Retinal pigment epithelial cell (primary cell): ENCODE measurements around the gene ID1.
"Not testable (repeated sequence)": the region's sequence is repeated elsewhere in the genome, so short reads cannot be mapped to it uniquely, and the experiment has no call there.

ENCODE experiments used
- DNase-seq: peaks from one replicate; pipeline ENCODE4 v3.0.0-alpha.2; 2010; ENCODE audit warnings: low read depth
- H3K4me3 ChIP-seq: 2 replicates; pipeline ENCODE4 v1.5.1; 2011; ENCODE audit warnings: mild to moderate bottlenecking, low read length, control low read depth, moderate library complexity
- TF ChIP-seq, protein P1 (sequence below): conservative IDR thresholded peaks from 2 replicates; pipeline ENCODE4 v1.5.1; 2011; ENCODE audit warnings: low read depth, low read length, control low read depth, inconsistent platforms

Gene ID1

DNA sequence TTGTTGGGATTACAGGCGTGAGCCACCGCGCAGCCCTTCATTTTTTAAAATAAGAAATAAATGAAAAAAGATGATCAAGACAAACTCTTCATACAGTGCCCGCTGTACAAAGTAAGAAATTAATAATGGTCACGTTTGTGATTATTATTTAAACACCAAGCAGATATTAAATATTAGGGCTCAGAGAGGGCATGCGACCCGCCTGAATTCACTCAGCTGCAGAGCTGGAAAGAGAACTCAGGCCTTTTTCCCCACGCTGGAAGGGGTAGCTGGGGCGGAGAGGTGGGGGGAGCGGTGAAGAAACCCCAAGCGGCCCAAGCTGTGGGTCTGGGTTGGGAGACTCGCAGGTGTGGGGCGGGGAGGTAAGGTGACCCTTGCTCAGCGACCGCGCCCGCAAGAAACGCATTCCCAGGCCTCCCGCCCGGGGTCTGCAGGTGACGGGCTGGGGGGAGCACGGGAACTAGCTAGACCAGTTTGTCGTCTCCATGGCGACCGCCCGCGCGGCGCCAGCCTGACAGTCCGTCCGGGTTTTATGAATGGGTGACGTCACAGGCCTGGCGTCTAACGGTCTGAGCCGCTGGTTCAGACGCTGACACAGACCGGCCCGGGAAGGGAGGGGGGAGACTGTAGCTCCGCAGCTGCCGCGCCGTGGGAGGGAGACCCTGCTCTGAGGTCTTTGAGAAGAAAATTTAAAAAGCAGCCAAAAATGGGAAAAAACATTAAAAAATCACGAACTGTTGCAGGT lies 1.1 kb upstream of the ID1 start:
- TF ChIP-seq, protein P1, sequence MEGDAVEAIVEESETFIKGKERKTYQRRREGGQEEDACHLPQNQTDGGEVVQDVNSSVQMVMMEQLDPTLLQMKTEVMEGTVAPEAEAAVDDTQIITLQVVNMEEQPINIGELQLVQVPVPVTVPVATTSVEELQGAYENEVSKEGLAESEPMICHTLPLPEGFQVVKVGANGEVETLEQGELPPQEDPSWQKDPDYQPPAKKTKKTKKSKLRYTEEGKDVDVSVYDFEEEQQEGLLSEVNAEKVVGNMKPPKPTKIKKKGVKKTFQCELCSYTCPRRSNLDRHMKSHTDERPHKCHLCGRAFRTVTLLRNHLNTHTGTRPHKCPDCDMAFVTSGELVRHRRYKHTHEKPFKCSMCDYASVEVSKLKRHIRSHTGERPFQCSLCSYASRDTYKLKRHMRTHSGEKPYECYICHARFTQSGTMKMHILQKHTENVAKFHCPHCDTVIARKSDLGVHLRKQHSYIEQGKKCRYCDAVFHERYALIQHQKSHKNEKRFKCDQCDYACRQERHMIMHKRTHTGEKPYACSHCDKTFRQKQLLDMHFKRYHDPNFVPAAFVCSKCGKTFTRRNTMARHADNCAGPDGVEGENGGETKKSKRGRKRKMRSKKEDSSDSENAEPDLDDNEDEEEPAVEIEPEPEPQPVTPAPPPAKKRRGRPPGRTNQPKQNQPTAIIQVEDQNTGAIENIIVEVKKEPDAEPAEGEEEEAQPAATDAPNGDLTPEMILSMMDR: no peak
- DNase-seq: peak; percentile 99
- peak overlapping the region; percentile 99 for H3K4me3 ChIP-seq

DNA sequence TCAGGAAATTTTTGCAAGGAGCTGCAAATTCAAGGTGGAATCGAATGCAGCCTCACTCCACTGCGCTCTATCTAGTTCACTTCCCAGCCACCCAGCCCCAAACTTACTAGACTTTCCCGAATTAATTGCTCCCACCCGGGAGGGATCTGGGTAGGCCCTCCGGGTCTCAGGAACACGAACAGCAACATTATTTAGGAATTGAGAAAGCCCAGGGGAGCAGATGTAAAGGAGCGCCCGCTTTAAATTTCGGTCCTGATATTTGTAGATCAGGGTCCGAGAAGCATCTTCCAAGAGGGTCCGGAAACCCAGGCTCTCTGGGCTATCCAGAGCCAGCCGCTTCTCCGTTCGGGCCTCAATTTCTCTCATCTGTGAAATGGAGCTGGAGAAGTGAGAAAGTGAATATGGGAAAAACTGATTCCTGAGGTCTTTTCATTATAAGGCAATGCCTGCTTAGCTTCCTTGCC lies 490 bp upstream of the ID1 start:
- TF ChIP-seq, protein P1: no peak
- no peak for DNase-seq
- H3K4me3 ChIP-seq: peak overlapping the region; percentile 99

DNA sequence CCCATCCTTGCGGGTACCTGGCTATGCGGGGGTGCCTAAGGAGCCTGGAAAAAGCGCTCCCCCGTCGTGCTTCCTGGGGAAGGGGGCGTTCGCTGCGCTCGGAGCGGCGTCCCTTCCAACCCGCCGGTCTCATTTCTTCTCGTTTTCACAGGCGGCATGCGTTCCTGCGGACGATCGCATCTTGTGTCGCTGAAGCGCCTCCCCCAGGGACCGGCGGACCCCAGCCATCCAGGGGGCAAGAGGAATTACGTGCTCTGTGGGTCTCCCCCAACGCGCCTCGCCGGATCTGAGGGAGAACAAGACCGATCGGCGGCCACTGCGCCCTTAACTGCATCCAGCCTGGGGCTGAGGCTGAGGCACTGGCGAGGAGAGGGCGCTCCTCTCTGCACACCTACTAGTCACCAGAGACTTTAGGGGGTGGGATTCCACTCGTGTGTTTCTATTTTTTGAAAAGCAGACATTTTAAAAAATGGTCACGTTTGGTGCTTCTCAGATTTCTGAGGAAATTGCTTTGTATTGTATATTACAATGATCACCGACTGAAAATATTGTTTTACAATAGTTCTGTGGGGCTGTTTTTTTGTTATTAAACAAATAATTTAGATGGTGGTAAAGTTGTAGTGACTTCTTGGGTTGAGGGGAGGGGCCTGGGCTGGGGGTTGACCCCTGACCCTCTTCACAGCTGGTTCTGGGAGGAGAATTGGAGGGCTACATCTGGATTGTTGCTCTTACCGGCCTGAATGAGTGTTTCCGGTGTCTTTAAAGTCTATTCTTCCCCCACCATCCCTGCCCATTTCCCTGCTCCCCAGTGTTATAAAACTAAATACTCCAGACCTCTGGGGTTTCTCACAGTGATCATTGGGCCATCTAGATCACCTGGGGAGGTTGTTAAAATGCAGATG lies 1.1 kb downstream of the ID1 start:
- TF ChIP-seq, protein P1: no peak
- no peak for DNase-seq
- H3K4me3 ChIP-seq: peak overlapping the region; percentile 99

DNA sequence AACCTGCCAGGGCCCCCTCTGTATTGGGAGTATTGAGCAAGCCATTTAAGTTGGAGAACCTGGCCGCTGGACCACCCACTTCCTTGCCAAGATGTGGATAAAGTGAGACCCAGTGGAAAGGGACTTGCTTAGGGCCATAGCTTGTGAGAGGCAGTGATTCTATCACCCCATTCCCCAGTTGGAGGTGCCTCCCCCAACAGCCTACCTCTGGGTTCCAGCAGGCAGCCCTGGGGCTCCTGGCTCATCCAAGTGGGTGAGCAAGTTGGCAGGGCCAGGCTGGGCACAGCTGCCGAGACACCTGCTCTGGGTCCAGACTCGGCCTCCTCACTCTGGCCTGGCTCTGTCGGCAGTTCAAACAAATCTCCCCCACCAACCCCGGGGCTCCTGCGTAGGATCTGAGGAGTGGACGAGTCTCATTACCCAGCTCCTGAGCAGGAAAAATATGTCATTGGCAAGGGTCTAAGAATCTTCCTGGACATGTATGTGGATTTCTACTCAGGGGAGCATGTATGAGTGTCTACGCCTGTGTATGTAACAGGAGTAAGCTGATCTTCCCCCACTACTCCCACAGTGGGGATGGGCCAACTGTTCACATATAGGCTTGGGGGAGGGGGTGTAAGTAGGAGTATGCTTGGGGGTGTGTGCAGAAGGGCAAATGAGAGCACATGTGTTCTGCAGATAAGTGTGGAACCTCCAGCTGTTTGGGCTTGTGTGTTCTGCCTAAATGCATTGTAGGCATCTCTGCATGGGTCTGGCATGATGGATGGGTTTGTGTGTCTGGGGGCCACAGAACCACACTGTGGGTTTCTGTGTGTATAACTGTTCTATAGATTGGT lies 1.9 kb downstream of the ID1 start:
- TF ChIP-seq, protein P1: no peak
- H3K4me3 ChIP-seq: peak overlapping the region; percentile 99
- peak; percentile 83 for DNase-seq

DNA sequence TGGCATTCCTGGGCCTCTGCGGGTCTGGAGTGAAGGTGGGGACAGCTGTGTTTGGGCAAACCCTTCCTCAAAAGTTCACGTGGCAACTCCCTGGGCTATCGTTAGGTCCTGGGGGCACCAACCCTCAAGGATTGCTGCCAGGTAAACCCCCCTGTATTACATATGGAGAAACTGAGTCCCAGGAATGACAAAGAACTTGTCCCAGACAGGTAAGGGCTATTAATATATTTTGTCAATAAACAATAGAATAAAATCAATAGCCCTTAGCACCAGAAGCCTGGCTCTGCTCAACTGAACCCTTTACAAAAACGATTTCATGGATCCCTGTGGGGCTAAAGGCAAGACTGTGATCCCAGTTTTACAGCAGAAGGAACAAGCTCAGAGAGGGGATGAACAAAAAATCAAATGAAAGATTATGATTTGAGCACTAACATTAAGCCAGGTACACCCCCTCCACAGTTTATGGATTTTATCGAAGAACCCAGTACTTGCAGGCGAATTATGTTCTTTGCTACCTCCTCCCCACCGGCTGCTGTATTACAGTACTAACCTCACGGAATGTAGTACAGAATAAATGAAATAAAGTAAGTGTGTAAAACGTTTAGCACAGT lies 2.7 kb downstream of the ID1 start:
- DNase-seq: no peak
- H3K4me3 ChIP-seq: peak overlapping the region; percentile 99
- TF ChIP-seq, protein P1: no peak

DNA sequence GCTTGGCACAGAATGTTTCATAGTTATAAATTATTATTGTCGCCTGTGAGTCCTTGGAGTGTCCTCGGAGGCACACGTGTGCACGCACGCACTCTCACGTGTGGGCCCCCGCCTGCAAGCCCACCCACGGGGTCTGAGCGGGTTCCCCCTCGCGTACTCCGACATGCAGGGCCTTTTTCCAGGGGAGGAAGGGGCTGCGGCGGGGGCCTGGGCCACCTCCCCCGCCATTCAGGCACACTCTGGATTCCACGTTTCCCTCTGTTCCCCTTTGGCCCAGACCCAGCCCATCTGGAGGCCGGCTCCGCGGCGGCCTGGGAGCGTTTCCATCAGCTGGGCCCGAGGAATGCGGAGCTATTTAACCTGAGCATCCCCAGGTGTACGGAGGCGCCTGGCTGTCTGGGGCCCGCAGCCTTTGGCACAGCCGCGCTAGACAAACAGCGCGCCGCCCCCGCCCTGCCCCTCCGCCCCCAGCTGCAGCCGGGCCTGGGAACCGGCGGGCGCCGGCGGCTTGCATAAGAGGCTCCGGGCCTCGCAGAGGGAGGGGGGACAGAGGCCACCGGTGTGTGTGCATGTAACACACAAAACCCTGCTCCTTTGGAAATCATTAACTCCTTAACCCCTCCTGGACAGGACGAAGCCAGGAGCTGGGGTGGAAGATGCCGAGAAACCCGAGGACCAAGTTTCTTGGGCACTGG lies 3.3 kb downstream of the ID1 start:
- TF ChIP-seq, protein P1: no peak
- no peak for DNase-seq
- peak overlapping the region; percentile 99 for H3K4me3 ChIP-seq

DNA sequence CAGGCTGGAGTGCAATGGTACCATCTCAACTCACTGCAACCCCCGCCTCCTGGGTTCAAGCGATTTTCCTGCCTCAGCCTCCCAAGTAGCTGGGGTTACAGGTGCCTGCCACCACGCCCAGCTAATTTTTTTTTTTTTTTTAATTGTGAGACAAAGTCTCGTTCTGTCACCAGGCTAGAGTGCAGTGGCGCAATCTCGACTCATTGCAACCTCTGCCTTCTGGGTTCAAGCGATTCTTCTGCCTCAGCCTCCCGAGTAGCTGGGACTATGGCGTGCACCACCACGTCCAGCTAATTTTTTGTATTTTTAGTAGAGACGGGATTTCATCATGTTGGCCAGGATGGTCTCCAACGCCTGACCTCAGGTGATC lies 7.2 kb downstream of the ID1 start:
- not testable (repeated sequence) for H3K4me3 ChIP-seq, DNase-seq
